GM19467 (cell line): Measurements from ENCODE around the gene C11orf58.

Experiments used
- ATAC-seq: cut with Tn5 transposase; IDR thresholded peaks from one replicate; pipeline ENCODE4 v1.9.1; 2021; ENCODE audit warnings: mild to moderate bottlenecking, moderate library complexity; ENCODE audit not compliant: unreplicated experiment

The C11orf58 gene

DNA sequence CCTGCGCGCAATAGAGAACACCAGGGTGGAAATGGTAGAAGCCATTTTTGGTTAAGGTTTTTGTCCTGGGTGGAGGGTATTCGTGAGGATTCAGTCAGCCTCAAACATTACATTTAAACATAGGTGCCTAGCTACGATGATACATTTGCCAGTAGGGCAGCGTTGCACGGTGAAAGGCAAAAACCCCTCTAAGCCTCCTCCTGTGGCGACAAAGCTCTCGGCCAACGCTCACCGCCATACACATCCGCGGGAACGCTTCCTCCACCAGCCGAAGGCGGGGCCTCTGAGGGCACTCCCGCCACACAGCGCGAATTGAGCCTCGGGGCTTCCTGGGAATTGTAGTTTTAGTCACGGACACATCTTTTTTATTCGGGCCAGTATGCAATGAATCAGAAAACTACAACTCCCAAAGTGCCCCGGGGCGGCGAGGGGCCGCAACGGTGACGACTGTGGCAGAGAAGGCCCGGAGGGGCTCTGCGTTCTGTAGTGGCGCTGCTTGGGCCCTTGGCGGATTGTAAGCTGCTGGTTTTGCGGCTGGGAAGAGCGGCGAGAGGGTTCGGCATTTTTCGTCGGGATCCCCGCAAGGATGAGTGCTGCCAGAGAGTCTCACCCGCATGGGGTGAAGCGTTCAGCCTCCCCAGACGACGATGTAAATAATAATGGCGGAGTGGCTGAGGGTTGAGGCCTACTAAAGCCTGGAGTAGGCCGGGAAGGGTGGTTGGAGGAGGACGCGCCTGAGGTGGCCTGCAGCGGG is at the start of gene C11orf58:
Gene C11orf58, plus strand, starts transcription at position 455 of the 754 bp plus-strand sequence. Its CDS starts 132 bp downstream, at position 587.
- ATAC-seq, result peak; percentile 99

DNA sequence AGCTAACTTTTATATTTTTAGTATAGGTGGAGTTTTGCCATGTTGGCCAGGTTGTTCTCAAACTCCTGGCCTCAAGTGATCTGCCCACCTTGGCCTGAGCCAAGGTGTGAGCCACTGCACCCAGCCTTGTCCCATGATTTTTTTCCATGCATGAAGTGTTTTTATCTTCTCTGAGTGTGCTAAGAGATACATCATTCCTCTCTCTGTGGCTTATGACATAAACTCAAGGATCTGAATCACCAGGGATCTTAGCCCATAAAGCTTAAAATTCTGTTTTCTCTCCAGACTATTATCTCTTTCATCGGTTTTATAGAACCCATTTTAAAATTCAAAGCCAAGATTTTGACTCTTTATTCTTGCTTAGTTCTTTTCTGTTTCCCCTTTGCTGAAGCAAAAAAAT is 48.4 kb upstream of the C11orf58 start:
- ATAC-seq, result no peak

GRCh38 chr11:16703795-16704194 is 34.7 kb upstream of the C11orf58 start:
- ATAC-seq, result no peak

DNA sequence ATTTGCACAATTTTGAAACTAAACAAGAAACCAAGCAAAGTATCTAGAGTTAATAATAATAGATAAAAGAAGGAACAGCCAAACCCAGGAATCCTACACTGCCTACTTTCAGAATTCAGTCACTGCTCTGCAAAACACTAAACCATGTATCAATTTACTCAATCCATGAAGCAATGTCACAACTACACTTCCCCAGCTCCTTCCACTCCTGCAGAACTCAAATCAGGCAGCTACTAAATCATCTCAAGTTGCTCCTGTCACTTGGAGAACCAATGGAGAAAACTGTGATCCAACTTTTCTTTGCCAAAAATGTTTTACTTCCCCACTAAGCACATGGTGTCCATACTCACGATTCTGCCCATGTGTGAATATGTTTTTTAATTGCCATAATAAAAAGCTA is 24.9 kb upstream of the C11orf58 start:
- ATAC-seq, result no peak

DNA sequence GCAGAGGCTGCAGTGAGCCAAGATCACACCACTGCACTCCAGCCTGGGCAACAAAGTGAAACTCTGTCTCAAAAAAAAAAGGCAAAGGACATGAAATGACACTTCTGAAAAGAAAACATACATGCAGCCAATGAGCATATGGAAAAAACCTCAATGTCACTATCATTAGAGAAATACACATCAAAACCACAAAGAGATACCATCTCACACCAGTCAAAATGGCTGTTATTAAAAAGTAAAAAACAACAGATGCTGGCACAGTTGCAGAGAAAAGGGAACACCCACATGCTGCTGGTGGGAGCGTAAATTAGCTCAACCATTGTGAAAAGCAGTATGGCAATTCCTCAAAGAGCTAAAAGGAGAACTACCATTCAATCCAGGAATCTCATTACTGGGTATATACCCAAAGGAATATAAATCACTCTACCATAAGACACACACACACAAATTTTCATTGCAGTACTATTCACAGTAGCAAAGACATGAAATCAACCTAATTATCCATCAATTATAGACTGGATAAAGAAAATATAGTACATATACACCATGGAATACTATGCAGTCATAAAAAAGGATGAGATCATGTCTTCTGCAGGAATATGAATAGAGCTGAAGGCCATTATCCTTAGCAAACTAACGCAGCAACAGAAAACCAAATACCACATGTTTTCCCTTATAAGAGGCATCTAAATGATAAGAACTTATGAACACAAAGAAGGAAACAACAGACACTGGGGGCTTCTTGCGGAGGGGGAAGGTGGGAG is 15.7 kb upstream of the C11orf58 start:
- ATAC-seq, result no peak

GRCh38 chr11:16727806-16728205 is 10.6 kb upstream of the C11orf58 start:
- ATAC-seq, result no peak

GRCh38 chr11:16737818-16738192 is 642 bp upstream of the C11orf58 start:
- ATAC-seq, result peak; percentile 7

DNA sequence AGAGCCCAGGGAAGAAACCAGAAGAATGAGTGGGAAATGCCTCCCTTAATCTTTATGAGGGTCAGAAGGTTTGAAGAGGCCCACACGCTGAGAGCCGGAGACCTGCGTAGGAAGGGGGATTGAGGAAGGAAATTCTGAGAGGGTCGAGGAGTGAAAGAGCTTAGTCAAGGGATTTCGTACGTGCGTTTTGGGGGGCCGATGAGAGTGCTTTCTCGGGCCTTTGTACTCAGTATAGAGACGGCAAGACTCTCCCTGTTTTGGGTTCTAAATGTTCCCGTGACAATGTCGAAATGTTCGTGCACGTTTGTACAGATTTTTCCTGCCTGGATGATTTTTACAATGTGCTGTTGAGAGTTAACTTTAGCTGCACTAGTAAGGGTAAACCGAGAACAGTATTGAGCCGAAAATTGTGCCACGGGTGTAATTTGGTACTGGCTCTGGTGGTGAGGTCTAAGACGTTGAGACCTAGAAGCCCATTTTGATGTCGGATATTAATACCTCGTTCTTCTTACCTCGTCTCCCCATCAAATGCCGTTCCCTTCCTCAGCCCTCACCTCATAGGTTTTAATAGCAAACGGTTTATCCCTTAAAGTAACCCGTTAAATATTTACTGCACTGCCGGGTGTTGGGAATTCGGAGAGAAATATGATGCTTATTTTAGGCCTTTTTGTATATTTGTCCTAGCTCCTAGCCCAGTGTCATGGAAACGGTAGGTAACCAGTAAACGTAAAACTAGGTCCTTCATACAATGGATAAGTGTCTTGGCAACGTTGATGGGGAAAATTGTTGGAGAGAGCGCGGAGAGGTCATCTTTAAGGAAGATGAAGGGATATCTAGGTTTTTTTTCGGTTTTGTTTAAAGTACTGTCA is 734 bp downstream of the C11orf58 start:
- no peak for ATAC-seq

DNA sequence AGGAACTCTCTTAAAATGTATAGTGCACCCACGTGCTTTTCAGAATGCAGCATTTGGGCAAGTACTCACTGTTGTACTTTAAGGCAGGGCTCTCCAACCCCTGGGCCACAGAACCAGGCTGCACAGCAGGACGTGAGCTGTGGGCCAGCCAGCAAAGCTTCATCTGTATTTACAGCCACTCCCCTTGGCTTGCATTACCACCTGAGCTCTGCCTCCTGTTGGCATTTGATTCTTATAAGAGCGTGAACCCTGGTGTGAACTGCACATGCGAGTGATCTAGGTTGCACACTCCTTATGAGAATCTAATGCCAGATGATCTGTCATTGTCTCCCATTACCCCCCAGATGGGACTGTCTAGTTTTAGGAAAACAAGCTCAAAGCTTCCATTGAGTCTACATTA is 3.0 kb downstream of the C11orf58 start:
- ATAC-seq, result no peak

DNA sequence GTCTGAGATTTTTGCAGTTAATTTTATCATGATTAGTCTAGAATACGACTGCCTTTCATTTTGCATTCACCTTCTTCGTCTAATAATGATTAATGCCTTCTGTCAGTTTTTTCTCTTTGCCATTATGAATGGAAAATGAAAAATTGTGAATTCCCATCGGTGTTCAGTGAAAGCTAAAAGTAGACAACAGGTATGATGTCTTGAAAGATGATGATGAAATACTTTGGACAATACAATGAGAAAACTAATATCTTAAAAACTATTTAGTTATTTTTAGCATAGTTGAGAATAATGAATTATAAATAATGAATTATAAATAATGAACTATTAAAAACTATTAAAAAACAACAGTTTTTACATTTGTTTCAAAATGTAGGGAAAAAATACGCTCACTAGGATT is 5.0 kb downstream of the C11orf58 start:
- no peak for ATAC-seq

DNA sequence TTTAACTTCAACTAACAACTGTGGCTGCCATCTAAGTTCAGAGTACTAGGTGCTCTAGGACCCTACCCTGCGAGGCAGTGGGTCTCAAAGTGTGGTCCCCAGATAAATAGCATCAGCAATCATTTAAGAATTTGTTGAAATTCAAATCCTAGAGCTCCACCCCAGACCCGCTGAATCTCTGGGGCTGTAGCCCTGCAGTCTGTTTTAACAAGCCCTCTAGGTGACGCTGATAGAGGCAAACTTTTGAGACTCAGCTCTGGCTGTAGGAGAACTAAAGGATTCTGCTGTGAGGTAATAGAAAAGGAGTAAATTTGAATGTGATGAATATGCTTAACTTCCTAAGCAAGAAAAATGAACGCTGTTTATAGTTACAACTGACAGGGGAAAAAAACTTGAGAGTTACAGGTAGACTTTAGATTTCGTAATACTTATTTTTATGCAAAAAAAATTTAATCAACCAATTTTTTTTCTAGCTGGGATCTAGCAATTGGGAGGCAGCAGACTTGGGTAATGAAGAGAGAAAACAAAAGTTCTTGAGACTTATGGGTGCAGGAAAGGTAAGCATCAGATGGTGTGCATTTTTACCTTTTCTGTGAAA is 5.8 kb downstream of the C11orf58 start:
- ATAC-seq, result no peak

GRCh38 chr11:16745950-16746605 is 7.6 kb downstream of the C11orf58 start:
- ATAC-seq, result no peak

DNA sequence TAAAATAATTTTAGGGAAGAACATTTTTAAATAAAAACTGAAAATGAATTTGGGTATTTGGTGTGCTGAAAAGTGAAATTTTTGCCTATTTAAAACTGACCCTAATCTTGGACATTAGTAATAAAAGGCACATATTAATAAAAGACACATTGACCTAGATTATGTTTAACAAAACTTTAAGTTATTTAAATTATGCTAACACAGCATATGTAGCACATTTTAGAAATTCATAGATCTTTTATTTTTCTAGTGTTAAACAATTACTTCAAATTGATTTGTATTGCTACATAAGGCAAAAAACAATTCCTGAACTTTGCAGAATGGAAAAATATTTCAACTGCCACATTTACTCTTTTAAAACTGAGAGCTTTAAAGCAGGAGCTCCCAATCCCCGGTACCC is 10.6 kb downstream of the C11orf58 start:
- ATAC-seq, result no peak

DNA sequence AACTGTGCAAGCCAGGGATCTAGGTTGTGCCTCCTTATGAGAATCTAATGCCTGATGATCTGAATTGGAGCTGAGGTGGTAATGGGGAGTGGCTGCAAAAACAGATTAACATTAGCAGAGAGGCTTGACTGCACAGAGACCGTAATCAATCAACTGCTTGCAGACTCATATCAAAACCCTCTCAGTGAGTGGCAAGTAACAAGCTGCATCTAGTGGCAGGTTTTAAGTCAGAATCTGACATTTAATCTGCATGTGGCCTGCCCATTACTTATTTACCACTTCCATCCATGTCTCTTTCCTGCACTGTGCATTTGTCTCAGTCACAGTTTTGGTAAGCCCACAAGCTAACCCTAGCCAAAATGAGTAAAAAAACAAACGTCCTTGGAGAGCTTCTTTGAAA is 11.2 kb downstream of the C11orf58 start:
- no peak for ATAC-seq

DNA sequence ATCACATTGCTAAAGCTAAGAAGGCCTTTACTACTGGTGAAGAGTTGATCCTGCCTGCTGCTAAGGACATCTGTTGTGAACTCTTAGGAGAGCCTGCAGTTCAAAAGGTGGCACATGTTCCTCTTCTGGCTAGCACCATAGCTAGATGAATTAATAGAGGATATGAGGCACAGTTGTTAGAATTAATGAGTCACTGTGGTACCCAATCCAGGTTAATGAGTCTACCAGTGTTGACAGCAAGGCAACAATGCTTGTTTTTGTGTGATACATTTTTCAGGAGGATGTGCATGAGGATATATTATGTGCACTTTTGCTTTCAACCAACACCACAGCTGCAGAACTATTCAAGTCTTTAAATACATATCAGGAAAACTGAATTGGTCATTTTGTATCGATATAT is 12.0 kb downstream of the C11orf58 start:
- ATAC-seq, result no peak

- no peak for ATAC-seq
Observed at GRCh38 chr11:16758382-16759024, 20.1 kb downstream of the C11orf58 start.

- no peak for ATAC-seq
Observed at GRCh38 chr11:16759857-16760508, 21.5 kb downstream of the C11orf58 start.

- no peak for ATAC-seq
Observed at GRCh38 chr11:16763746-16764145, 25.3 kb downstream of the C11orf58 start.

- no peak for ATAC-seq
Observed at GRCh38 chr11:16764888-16765287, 26.4 kb downstream of the C11orf58 start.
